Thoracic aorta endothelial cell (primary cell): Measurements from ENCODE around the gene MPP3. TPM values are rescaled to one million over a fixed set of nuclear protein-coding genes. Genes with fewer than 3 reads are reported as not detected.

ENCODE experiments used
- total RNA-seq: library from RNA; depleted of rRNA; stranded (reverse); fragments of >200 nt; gene quantifications from 2 replicates; pipeline ENCODE4 v1.2.3, GENCODE V29; 2012

The MPP3 gene
- total RNA-seq: 13.2 and 13.9 TPM in 2 replicates

DNA sequence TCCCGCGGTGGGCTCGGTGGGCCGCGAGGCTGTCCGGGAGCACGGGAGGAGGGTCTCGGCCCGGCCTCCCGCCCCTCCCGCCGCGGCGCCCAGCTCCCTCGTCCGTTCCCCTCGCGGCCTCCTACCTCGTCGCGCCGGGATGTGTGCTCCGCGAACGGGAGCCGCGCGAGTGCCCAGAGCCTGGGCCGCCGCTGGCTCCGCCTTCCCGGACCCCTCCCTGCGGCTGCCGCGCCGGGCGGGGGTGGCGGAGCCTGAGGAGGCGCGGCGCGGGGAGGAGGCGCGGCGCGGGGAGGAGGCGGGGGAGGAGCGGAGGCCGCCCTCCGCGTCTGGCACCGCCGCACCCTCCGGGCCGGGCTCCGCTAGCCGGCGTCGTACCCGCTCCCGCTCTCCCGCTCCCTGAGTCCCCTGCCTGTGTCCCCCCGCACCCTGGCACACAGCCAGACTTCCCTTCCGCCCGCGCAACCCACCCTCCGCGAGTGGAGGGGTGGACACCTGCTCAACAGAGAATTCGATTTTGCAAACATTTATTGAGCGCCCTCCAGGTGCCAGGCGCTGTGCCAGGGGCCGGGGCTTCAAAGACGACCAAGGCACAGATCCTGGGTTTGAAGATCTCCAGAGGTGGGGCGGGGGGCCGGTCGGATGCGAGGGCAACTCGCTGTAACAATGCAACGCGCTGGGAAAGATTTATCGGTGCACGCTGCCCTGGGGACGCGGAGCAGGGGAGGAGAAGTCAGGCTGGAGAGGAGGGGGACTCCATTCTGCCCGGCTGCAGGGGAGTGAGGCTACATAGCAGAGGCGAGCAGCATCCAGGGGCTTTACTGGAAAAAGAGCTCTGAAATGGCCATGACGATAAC, at the start of gene MPP3:
MPP3 (minus strand) TSS at position 171 of the 854 bp plus-strand sequence. CDS start 1,240 bp downstream, outside the sequence.

GRCh38 chr17:43846963-43847371, 14.0 kb upstream of the MPP3 start, which contains the start of gene CD300LG:
CD300LG (plus strand) TSS chr17:43847176; CDS start chr17:43847217, 41 bp downstream.

GRCh38 chr17:43780135-43780534, 52.8 kb downstream of the MPP3 start, which contains the start of gene CFAP97D1:
CFAP97D1 (plus strand) TSS chr17:43780435; CDS start chr17:43780463, 28 bp downstream.

GRCh38 chr17:43778337-43779144, 54.4 kb downstream of the MPP3 start, which contains the start of gene DUSP3:
DUSP3 (minus strand) TSS chr17:43778977; CDS start chr17:43778924, 53 bp downstream.

DNA sequence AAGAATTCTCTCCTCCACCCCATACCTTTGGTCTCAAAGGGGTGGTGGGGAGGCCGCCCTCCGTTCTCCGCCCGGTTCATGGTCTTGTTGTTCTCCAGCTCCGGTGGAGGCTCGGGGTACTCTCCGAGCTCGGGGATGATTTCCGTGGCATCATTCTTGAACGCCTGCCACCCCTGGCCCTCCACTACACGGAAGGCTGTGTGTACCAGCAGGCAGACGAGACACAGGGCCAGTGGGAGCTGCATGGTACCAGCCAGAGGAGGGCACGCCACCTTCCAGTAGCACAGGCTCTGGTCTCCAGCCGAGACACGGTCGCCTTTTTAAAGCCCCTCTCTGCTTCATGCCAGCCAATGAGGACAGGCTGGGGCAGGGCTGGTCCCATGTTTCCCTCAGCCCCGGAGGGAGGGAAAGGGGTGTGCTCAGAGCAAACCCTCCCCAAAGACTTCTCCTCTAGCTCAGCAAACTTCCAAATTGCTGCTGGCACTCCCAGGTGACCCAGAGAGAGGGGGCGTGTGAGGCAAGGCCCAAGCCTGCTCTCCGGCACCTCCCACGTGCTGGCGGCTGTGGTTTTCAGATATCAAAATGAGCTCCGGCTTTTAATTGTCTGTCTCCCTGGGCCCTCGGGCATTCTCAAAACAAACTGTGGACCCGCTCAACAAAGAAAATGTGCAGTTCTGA, 74.3 kb downstream of the MPP3 start, which contains the start of gene SOST:
SOST (minus strand) TSS at position 295 of the 678 bp plus-strand sequence; CDS start at position 245, 50 bp downstream.

Other genes with a start within 250 kb of the MPP3 start
- not detected in 2 replicates for gene MEOX1, start 171.2 kb downstream of the MPP3 start, total RNA-seq
- gene SOST, start 74.4 kb downstream of the MPP3 start, total RNA-seq: not detected in 2 replicates
- gene DUSP3, start 54.2 kb downstream of the MPP3 start, total RNA-seq: 53.6 and 56.1 TPM in 2 replicates
- 0.14 TPM in 1 of 2 replicates, not detected in the other for gene CFAP97D1, start 52.7 kb downstream of the MPP3 start, total RNA-seq
- not detected in 2 replicates for gene CD300LG, start 14.0 kb upstream of the MPP3 start, total RNA-seq
- 0.66 and 1.8 TPM in 2 replicates for gene MPP2, start 74.4 kb upstream of the MPP3 start, total RNA-seq
- gene PPY, start 109.3 kb upstream of the MPP3 start, total RNA-seq: not detected in 2 replicates
- not detected in 2 replicates for gene PYY, start 120.8 kb upstream of the MPP3 start, total RNA-seq
- 1.7 and 4.3 TPM in 2 replicates for gene NAGS, start 171.5 kb upstream of the MPP3 start, total RNA-seq
- 36.6 and 38.9 TPM in 2 replicates for gene TMEM101, start 181.8 kb upstream of the MPP3 start, total RNA-seq
- 68.9 and 82.3 TPM in 2 replicates for gene LSM12, start 233.5 kb upstream of the MPP3 start, total RNA-seq
- 23.4 and 34.3 TPM in 2 replicates for gene G6PC3, start 237.6 kb upstream of the MPP3 start, total RNA-seq